ACHN (cell line): ENCODE measurements around the gene C2orf78.

Source experiments
- DNase-seq: peaks from one replicate; pipeline ENCODE4 v3.0.0-alpha.2; 2015
- in situ Hi-C: cut with HindIII; loops from 2 replicates; pipeline ENCODE4 v1.10.0; 2017; ENCODE audit warnings: low sequenced_read_pairs, low pct_ligation_motif_present, low pct_unique_long_range_greater_than_20kb

Gene C2orf78

DNA sequence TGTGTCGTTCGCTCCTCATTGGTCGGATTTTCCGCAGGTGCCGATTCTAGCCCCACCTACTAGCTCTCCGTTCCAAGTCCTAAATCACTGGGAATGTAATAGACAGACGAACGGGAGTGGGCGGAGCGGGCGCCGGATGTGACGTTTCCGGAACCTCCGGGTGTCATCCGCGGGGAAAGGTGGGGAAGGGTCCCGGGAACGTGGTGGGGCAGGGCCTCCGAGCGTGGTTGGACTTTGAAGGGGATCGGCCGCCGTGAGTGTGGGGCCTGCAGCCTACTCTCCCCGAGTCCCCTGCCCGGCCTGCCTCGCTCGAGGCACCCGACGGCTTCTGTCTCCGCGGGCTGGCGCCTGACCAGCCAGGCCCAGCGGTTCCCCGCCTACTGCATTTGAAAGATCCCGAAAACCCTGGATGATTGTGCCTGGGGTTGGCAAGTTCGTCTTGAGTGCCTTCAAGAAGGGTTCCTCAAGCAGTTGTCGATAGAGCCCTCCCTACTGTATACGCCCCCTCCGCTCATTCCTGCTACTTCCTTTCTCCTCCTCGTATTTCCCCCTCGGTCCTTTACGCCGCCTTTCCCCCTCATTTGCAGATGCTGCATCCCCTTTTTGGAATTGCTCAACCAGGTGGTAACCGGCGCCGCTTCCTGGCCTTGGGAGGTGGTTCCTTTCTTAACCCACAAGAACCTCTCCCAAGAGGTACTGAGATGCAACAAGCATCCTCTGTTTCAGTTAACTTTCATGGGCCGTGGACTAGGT lies 45.0 kb downstream of the C2orf78 start, which contains the start of gene STAMBP:
STAMBP (plus strand) TSS at position 144 of the 753 bp plus-strand sequence. CDS start 1,896 bp downstream, outside the sequence.
- in situ Hi-C loops = no loop called here
- DNase-seq = peak; percentile 99

DNA sequence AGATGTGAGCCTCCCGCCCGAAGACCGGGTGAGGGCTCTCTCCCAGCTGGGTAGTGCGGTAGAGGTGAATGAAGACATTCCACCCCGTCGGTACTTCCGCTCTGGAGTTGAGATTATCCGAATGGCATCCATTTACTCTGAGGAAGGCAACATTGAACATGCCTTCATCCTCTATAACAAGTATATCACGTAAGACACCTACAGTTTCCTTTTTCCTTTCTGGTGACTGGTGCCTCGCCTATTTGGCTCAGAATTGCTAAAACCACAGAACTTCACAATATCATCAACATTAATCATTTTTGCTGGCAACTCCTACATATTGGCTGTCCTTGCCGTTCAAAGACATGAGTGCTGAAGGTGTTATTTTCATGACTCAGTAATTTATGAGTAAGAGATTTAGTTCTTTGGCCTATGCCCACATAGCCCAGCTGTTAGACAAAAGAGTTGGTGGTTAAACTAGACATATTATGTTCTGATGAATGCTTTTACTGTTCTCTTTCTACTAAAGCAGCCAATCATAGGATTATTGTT lies 47.0 kb downstream of the C2orf78 start:
- in situ Hi-C loops = no loop called here
- peak; percentile 92 for DNase-seq

DNA sequence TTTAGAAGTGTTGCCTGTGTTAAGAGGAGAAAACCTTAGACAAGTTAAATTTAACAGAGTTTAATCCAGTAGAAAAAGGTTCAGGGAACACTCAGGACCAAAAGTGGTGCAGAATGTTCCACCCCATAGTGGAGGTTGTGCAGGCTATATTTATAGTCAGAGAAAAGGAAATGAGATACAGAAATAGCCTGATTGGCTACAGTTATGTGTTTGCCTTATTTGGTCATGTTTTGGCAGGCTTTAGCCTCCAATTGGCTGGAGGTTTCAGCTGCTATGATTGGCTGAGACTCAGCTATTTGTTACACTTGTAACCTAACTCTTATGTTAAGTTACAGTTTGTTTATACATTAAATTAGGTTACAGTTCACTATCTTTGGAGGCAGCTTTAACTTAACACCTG lies 48.9 kb downstream of the C2orf78 start:
- in situ Hi-C loops = no loop called here
- DNase-seq = peak; percentile 26

DNA sequence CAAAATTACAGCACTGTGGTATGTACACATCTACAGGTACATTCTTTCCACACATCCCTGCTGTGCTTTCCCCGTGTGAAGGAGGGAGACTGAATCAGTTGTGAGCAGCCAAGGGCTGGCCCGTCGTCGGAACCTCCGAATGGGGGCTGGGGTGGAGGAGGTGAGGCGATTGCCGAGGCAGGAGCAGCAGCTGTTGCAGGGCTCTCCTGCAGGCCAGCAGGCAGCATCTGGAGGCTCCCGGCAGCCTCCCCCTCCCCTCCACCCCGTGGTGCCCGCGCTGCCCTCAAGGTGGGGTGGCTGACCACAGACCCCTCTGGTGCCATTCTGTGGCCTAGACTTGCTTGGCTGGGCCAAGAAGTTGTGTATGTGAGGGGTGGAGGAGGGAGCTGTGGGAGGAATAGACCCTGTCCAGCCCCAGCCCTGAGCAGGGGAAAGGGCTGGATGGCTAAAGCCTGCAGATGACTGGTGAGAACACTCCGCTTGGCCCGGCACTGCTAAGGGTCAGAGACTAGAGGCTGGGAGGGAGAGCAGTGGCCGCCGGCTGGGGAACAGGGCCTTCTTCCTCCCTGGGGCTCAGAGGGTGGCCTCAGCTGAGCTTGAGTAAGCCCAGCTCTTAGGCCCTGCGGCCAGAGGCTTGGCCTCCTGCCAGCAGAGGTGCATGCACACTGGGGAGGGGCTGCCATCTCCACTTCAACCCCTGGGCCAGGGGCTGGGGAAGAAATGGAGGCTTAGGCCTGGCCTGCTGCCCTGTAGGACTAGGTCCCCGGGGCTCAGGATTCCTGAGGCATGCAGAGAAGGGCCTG lies 52.4 kb downstream of the C2orf78 start:
- in situ Hi-C loops = no loop called here

DNA sequence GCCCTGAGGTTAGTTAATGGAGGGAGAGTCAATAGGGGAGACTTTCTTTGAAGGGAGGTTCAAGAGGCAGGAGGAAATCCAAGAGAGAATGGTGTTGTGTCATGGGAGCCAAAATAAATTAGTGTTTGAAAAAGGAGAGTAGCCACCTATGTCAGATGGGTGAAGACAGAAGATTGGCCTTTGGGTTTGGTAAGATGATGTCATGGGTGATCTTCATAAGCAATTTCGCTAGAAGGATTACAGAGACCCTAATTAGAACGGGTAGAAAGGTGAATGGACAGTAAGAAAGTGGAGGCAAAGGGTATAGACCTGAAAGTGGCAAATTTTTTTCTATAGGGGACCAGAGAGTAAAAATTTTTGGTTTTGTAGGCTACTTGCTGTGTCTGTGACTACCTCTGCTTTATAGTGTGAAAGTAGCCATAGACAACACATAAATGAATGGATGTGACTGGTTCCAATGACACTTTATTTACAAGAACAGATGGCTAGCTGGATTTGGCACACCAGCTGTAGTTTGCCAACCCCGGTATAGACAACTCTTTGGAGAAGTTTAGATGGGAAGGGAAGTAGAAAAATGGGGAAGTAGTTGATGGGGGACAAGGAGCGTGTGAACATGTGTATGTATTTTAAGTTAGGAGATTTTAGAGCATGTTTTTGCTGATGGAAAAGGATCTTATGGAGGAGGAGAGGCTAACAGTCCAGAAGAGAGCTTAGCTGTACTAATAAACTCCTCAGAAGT lies 54.0 kb downstream of the C2orf78 start:
- no peak for DNase-seq
- in situ Hi-C loops = no loop called here

More for the DNA sequence above, 52.4 kb downstream of the C2orf78 start:
- no peak for DNase-seq

DNA sequence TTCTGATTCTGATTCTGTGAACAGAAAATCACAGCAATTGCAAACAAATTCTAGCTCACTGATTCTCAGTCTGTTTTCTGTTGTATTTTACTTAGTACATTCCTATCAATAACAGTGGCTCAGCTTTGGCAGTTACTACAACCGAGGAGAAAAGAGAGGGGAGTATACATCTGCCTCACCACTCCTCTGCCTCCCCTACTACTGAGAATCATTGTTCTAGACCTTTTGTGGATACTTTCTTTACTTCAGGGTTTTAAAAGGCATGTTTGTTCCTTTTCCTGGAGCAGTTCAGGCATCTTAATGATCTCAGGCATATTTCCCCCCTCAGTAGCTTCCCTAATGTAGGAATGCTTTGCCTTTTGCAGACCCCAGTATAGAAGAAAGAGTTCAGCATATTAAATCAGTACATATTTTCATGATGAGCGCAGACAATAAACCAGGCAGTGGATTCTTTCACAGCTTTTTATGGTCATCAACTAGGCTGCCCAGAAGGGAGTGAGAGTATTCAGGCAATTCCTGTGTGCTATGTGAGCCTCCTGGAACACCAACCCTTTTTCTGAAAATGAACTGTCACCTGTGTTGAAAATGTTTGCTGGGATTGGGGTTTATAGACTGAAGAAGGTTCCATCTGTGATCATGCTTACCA lies 55.0 kb downstream of the C2orf78 start:
- no peak for DNase-seq
- in situ Hi-C loops = no loop called here

DNA sequence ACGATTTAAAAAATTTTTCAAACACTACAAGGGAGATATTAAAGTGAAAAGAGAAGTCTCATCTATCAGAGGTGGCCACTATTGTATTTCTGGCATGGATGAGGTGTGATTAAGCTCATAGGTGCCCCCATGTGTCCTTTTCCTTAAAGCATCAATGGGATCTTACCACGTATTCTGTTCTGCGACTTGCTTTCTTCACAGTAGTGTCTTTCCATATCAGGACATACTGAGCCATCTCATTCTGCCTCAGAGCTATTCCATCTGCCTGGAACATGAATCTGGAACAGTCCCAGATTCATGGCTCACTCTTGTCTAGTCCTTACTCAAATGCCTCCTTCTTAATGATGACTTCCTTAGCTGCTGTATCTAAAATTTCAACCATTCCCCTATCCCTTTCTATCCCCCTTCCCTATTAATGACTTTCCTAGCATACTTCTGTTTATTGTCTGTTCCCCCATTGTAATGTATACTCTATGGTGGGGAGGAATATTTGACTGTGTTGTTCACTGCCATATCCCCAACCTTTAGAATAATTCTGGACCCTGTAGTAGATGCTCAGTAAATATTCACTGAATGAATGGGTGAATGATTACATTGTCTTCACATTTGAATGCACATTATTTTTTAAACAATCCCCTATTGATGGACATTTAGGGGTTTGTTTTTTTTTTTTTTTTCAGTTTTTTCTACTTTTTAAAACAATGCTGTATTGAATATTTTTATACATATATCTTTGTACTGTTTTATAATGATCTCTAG lies 55.8 kb downstream of the C2orf78 start:
- no peak for DNase-seq
- in situ Hi-C loops = no loop called here

DNA sequence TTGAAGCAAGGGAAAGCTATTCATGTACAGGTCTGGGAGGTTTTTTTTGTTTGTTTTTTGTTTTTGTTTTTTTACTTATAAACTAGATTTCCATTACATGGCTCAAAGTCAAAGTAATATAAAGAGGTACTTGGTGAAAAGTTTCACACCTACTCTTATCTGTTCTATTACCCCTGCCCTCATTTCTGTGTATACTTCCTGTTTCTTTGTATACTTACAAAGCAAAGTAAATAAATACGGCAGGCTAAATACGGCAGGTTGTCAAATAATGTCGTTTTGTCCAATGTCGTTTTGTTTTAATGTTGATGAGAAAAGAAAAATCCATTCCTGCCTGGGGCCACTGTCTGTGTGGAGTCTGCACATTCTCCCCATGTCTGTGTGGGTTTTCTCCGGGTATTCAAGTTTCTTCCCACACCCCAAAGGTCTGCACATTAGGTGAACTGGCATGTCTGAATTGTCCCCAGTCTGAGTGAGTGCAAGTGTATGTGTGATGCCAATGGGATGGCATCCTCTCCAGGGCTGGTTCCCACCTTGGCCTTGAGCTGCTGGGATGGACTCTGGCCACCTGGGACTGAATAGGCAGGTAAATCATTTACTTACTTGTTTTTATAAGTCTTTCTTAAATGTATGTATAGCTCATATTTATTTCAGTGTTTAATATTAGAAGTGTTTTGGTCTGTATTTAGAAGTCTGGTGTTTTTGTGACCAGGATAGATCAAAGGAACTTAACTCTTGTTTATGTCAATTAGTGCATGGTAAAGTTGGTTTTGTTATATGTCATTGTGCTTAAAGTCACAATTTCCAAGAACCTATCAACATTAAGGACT lies 58.1 kb downstream of the C2orf78 start:
- in situ Hi-C loops = no loop called here
- no peak for DNase-seq

DNA sequence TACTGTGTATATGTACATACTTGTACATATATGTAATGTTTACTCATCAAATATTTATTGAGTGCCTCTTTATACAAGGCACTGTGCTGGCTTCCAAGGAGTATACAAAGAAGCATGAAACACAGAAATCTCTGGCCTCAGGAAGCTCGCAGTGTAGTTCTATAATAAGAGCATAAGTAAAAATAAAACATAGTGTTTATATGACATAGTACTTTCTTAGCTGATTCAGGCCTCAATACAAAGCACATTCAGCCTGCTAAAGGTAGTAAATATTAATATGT lies 58.7 kb downstream of the C2orf78 start:
- in situ Hi-C loops = no loop called here
- no peak for DNase-seq

DNA sequence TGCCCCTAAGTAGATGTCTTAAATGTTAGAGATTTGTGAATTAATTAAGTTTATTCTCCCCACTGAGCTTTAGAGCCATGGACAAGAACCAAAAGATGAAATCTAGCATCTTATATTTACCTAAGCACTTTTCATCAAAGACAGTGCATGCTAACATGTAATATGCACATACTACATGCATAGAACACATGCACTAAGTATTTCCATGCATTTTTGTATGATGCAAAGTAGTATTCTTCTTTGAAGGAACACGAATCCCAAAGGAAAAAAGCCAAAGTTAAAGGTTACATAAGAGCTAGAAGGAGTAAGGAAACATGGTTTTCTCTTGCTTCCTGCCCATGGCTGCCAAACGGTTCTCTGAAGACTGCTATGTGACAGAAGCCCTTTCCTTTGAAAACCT lies 60.1 kb downstream of the C2orf78 start:
- in situ Hi-C loops = no loop called here
- no peak for DNase-seq

DNA sequence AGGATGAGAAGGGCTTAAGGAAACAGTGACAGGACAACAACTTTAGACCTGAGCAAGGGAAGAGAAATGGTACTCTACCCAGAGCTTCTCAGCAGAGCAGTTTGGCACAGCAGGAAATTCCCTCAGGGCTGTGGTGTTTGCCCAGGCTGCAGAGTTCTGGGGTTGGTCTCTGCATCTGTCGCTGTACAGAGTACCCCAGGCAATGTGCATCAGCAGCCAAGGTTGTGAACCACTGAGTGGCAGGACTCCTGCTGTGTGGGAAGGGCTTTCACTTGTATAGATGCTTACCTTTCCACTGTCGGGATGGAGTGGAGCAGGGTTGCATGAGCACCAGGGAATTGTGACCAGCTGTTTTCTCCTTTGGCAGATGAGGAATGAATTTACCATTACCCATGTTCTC lies 66.0 kb downstream of the C2orf78 start:
- in situ Hi-C loops = no loop called here
- no peak for DNase-seq

DNA sequence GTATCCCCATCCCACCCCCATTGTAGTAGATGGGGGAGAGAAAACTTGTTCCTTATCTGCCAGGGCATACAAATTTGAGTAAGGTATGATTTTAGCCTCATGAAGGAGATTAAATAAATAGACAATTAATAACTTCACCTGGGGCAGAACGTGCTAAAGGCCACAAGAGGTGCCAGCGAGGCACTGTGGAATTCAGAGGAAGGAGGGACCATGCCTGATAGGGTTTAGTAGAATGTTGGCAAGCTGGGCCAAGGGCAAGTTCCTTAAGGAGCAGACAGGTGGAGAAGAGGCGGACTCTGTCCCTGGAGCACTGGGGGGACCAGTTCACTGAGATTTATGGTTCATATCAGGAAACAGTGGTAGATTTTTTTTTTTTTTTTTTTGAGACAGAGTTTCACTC lies 67.3 kb downstream of the C2orf78 start:
- in situ Hi-C loops = no loop called here
- peak; percentile 56 for DNase-seq

DNA sequence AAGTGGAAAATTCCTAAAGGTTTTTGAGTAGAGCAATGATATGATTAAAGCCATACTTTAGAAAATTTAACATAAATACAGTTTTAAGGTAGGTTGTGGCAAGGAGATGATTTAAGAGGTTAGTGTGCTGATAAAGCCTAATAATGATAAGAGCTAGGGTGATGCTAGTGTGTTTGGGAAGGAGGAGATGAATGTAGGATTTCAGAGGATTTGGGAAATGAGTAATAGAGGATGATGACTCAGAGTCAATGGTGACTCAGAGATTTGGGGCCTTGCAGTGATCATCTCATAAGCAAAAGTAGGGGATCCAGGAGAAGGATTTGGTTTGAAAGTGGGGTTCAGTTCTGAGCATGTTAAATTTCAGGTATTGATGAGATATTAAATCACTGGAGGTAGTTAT lies 68.0 kb downstream of the C2orf78 start:
- in situ Hi-C loops = no loop called here
- DNase-seq = peak; percentile 54

DNA sequence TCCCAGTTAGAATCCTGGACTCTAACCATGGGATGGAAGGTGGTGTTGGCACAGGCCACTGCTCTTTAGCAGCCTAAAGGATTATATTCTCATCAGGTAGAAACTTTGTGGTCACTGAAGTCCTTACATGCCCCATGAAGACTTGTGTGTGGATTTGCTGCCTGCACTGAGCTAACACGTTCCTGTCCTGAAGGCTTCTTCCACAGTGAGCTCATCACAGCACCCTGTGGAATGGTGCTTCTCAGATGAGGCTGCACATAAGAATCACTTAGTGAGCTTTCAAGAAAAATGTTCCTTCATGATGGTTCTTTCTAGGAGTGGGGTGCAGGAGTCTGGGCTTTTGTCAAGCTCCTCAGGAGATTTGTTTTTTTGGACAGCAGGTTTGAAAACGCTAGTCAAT lies 71.5 kb downstream of the C2orf78 start:
- no peak for DNase-seq
- in situ Hi-C loops = no loop called here

DNA sequence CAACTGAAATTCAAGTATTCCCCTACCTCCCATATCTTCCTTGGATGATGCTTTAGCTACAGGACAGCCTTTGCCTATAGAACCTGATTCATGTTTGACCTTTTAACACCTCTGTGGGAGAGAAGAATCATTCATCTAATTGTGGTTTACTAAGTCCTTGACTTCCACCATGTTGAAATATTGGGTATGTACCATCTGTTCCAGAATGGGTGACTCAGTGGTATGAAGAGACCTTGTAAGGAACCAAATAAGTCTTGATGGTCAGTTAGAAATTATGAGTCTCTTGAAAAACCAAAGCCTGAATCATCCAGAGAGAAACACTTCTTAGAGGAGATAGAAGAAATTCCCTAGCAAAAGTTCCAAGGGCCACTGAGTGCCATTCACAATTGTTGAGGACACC lies 72.2 kb downstream of the C2orf78 start:
- peak; percentile 24 for DNase-seq
- in situ Hi-C loops = no loop called here

DNA sequence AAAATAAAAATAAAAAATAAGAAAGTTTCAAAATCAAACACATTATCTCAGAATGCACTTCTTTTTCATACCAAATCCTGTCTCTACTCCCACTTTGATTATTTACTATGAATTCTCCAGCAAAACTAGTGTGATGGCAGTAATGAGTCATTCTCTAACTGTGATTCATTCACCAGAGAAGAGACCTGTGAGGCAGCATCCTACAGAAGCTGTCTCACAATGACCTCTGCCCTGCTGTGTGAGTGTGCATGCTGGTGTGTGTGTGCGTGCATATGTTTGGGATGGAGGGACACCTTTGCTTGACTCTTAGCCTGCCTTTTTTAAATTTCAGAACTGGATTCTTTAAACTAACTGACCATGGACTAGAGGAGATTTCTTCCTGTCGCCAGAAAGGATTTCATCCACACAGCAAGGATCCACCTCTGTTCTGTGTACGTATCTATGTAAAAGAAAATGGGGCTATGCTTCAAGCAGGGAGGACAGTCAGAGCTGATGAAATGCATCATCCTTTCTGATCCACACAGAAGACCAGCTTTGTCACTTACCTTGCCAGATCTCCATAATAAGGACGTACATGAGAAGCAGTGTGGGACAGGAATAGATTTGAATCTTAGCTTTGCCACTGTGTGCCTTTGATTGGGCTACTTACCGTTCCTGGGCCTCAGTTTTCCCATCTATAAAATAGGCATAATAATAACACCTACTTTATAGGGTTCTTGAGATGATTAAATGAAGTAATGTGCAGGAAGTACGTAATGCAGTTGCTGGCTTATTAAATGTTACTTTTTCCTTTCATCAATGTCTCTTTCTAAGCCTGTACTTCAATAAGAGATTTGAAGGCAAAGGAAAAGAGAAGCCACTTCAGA lies 76.0 kb downstream of the C2orf78 start:
- DNase-seq = peak; percentile 71
- in situ Hi-C loops = no loop called here
